Stimulated activated CD4-positive, alpha-beta T cell treated with anti-CD3 and anti-CD28 coated beads, TNF-alpha, amount 100 ng/mL, for 4 hours (primary cell): ENCODE measurements around the gene KLK13.

Source experiments
- DNase-seq, 3 experiments: peaks; one replicate each; pipeline ENCODE4 v3.0.0-alpha.2; 2020; ENCODE audit warnings: low read depth in 3 of 3

KLK13 gene

DNA sequence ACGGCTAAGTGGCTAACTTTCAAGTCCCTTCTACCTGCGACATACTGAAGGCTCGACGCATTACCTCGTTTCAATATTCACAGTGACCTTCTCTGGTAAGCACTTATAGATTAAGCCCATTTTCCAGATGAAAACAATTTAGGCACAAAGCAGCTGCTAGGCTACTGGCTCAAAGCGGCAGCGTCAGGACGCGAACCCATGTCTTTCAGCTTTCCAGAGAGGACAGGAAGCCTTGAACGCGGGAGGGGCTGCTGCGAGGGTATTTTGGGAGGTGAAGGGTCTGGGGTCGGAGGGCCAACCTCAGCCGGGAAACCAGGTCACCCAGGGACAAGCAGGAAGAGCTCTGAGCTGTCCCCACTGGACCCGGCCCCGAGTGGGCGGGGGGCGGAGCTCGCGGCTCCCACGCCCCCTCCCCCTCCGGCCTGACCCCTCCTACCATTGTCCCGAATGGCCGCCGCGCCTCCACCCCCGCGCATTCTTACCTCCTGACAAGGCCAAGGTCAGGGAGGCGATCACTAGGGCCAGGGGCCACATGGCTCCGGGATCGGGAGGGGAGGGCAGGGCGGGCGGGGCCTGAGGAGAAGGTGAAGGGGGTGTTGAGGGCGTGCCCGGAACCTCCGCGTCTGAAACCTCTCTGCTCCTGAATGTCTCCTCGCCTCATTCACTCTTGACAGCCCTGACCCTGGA lies at the start of gene KLK13:
Gene KLK13 (minus strand): TSS at position 559 of the 687 bp plus-strand sequence. CDS start 25 bp downstream, at position 534.
- no peak for DNase-seq

GRCh38 chr19:51114087-51114729 lies 49.3 kb upstream of the KLK13 start:
- DNase-seq, result no peak

DNA sequence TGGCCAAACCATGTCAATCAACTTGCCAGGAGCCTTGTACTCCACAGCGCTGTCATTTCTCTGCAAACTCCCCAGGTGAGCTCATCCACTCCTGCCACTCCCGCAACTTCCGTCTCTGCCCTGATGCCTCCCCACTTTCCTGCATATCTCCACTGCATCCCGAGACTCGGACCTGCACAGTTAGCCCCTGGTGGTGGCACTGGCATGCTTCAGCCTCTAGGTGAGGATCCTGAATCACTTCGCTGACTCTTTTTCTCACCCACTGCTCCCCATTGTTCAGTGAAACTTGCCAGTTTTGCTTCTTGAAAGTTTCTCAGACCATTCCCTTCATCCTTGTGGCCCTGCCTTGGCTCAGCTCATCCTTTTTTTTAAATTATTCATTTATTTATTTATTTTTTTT lies 46.7 kb upstream of the KLK13 start:
- DNase-seq, result no peak

DNA sequence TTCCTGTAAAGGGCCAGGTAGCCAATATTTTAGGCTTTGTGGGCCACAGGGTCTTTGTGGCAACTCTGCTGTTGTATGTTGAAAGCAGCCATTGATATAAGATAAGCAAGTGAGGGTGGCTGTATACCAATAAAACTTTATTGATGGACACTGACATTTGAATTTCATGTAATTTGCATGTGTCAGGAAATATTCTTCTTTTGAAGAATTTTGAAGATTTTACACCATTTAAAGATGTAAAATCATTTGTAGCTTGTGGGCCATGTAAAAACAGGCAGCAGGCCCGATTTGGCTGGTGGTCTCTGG lies 45.7 kb upstream of the KLK13 start:
- DNase-seq, result no peak

- no peak for DNase-seq
Measured at GRCh38 chr19:51108805-51109146, 43.9 kb upstream of the KLK13 start.

DNA sequence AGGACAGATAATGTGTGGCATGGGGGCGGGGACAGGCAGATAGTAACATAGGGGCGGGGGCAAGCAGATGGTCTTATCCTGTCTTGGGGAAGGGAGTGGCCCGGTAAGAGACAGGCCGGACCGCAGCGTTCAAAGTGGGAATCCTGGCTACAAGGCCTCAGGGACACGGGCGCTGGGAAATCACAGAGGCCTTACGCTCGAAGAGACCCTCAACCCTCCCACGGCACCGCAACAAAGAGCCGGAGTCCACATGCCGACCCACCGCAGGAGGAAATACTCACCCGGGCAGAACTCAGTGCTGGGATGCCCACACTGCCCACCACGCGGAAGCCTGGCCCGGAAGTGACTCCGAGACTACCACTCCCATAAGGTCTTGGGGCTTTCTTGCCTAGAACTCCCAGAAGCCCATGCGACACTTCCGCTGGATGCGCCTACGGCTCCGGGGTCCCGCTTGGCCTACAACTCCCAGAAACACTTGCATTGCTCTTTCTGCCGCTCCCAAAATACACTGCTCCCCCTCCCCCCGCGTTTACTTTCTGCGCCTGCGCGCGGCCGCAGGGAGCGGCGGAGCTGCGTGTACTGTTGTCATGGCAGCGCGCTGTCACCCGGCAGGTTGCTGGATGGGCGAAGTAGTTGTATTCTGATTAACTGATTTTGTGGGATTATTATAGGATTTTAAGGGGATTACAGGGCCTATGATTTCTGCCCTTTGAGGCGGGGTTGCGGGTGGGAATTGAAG lies 43.3 kb upstream of the KLK13 start, which contains the start of gene CTU1:
Gene CTU1 (minus strand): TSS at position 344 of the 739 bp plus-strand sequence. CDS start 3,840 bp downstream, outside the sequence.
- DNase-seq, result peak; percentile 87 to 98 (median 97)

DNA sequence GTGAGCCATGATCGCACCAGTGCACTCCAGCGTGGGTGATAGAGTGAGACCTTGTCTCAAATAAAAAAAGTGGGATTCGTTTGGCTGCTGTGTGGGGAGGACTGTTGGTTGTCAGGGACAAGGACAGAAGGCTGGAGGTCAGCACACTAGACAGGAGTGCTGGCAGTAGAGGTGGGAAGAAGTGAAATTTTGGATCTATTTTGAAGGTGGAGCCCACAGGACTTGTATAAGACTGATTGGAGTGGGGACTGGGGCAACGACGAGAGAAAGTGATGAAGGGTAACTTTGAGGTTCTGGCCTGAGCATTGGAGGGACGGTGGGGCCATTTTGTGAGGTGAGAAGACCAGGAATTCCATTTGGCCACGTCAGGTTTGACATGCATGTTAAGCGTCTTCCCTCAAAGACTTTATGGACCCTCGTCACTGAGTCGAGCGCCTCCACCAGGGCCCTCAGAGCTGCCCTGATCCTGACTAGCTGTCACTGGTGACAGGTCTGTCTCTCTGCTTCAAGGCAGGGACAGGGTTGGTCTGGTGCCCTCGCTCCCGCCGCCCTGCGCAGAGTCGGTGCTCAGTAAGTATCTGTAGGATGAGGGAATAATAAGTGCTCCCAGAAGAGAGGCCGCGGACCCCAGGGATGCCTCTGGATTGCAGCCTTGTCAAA lies 42.6 kb upstream of the KLK13 start:
- DNase-seq, result no peak

DNA sequence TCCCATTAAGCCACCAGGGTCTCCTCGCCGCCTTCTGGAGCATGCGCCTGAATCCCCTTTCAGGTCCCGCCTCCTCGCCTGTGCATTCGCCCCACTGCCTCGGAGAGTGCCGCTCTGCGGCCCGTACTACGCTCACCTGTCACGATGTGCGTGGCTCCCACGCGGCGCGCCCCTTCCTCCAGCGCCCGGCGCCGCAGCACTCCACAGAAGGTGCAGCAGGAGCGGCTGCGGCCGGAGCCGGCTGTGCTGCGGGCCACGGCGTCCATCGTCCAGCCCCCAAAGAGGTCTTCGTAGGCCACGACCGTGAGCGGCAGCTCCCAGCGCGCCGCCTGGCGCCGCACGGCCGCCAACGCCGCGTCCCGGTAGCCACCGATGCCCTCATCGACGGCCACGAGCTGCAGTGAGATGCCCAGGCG lies 39.0 kb upstream of the KLK13 start:
- DNase-seq, result no peak

- no peak for DNase-seq
Measured at GRCh38 chr19:51102991-51103390, 38.1 kb upstream of the KLK13 start.

DNA sequence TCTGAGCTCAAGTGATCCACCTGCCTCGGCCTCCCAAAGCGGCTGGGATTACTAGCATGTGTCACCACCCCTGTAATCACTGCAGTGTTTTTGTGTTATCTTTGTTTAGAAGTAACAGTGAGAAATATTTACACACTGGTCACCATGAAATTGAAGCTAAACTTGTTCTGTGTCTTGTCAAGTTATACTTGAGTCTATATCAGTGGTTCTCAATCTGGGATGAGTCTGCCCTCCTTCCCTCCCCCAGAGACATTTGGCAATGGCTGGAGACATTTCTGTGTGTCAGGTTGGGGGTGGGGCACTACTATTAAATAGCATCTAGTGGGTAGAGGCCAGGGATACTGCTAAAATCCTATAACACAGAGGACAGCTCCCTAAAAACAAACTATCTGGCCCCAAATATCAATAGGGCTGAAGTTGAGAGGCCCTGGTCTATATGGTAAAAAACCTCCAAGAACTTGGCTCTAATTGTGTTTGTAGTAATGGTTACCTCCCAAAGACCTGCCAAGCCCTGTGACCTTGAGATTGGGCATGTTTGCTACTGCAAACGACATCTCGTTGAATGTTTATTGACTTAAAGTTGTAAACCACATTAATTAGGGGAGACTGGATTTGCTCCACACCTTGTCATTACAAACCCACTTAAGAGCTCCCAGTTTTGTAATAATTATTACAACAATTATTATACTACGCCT lies 36.4 kb upstream of the KLK13 start:
- DNase-seq, result no peak

- DNase-seq, result no peak
Measured at GRCh38 chr19:51100601-51101000, 35.7 kb upstream of the KLK13 start.

- DNase-seq, result no peak
Measured at GRCh38 chr19:51099047-51099382, 34.1 kb upstream of the KLK13 start.

GRCh38 chr19:51098365-51099046 lies 33.6 kb upstream of the KLK13 start:
- no peak for DNase-seq

DNA sequence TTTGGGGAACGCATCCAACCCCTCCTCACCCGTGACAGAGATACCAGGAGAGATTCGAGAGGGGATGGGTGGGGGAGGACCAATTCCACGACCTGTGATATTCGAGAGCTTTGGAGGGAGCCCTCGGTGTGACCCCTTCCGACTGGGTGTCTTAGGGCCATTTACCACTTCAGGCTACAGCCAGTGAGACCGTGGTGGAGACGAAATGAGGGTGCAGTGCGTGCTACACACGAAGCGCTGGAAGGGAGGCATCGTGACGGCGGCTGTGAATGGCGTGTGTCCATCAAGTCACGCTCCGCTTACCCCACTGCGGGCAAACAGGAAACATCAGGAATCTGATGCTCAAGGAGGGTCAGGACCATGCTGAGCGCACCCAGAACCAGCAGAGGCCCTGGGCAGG lies 32.9 kb upstream of the KLK13 start:
- DNase-seq, result no peak

DNA sequence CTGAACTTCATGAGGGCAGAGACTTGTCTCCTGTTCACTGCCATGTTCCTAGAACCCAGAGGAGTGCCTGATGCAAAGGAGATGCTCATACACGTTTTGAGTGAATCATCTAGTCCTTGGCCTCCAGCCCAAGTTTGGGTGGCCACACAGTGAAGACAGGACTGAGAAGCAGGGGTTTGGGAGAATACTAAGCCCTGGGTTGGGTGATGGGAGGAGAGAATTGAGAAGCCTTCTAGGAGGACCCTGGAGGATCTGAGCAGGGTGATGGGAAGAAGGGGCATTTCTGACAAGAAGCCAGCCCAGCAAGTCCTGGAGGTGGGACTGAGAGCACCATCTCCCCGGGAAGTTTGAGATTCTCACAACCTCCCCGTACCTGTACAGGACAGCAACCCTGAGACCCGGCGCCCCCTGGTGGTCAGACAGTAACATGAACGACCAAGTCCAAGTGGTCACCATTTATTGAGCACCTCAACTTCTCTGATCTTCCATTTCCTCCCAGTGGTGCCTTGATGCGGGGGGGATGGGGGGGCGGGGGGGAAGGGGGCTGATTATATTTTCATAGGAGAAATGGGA lies 32.4 kb upstream of the KLK13 start:
- peak; percentile 30 to 51 (median 47) for DNase-seq

- no peak for DNase-seq
Measured at GRCh38 chr19:51096473-51097165, 31.7 kb upstream of the KLK13 start.

DNA sequence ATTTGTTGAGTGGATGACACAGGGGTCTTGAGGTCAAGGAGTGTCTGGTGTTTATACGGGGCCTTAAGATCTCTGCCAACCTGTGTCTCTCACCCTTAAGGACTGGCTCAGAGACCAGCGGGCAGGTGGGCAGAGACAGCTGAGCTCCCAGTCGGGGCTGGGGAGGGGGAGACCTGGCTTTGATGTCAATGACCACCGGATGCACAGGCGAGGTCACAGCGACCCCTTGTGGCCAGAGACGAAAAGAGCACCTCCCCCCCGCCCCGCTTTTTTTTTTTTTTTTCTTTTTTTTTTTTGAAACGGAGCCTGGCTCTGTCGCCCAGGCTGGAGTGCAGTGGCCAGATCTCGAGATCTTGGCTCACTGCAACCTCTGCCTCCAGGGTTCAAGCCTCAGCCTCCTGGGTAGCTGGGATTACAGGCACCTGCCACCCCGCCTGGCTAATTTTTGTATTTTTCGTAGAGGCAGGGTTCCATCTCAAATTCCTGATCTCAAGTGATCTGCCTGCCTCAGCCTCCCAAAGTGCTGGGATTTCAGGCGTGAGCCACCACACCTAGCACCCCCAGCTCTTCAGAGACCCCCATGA lies 29.9 kb upstream of the KLK13 start:
- DNase-seq, result no peak

- no peak for DNase-seq
Measured at GRCh38 chr19:51093510-51094345, 28.8 kb upstream of the KLK13 start.

GRCh38 chr19:51093101-51093500 lies 28.2 kb upstream of the KLK13 start:
- no peak for DNase-seq
